OCI-LY7 (cell line): ENCODE measurements around the gene ANKRD53. TPM values are rescaled to one million over a fixed set of nuclear protein-coding genes. Genes with fewer than 3 reads are reported as not detected.

Experiments used
- BruUV-seq: library from RNA; stranded (reverse); fragments of 400-500 nt; replicated peaks from 2 replicates; lab custom pipeline; 2021; lab: Mats Ljungman, UMichigan
- CTCF ChIA-PET: fragments of 300-600 bp; sonication (Branson Sonifier 250); formaldehyde crosslinking; loops from one replicate; lab custom pipeline; 2022; ENCODE audit warnings: antibody characterized with exemption; ENCODE audit not compliant: unreplicated experiment; lab: Charles Lee
- POLR2A ChIA-PET: fragments of 300-600 bp; sonication (Branson Sonifier 250); formaldehyde crosslinking; loops from one replicate; lab custom pipeline; 2022; ENCODE audit warnings: antibody characterized with exemption; lab: Charles Lee
- DNase-seq: peaks from one replicate; pipeline ENCODE4 v3.0.0-alpha.2; 2015; ENCODE audit warnings: low spot score
- H2AFZ ChIP-seq: fragments of 200-600 bp; sonication (generic), shearing (Covaris generic); 2 replicates; pipeline ENCODE4 v1.6.1; 2014; ENCODE audit warnings: mild to moderate bottlenecking, antibody characterized with exemption, low read length, moderate library complexity
- H3K27ac ChIP-seq: fragments of 200-600 bp; sonication (generic); 2 replicates; pipeline ENCODE4 v1.5.1; 2014; ENCODE audit warnings: mixed run types, low read depth, mild to moderate bottlenecking, moderate library complexity, low read length, inconsistent platforms; ENCODE audit not compliant: poor library complexity, severe bottlenecking
- H3K36me3 ChIP-seq: fragments of 200-600 bp; sonication (generic); 2 replicates; pipeline ENCODE4 v1.6.1; 2014; ENCODE audit warnings: mild to moderate bottlenecking, antibody characterized with exemption, low read length, moderate library complexity, mixed read lengths; ENCODE audit not compliant: insufficient read depth
- H3K4me1 ChIP-seq: fragments of 200-600 bp; sonication (generic); 2 replicates; pipeline ENCODE4 v1.5.1; 2014; ENCODE audit warnings: mild to moderate bottlenecking, low read length; ENCODE audit not compliant: insufficient read depth, poor library complexity, severe bottlenecking
- H3K4me2 ChIP-seq: fragments of 200-600 bp; sonication (generic); 2 replicates; pipeline ENCODE4 v1.6.1; 2014; ENCODE audit warnings: mild to moderate bottlenecking, low read length
- H3K4me3 ChIP-seq: fragments of 200-600 bp; sonication (generic); 2 replicates; pipeline ENCODE4 v1.5.1; 2014; ENCODE audit warnings: mild to moderate bottlenecking, low read depth, low read length; ENCODE audit not compliant: poor library complexity, severe bottlenecking
- H3K79me2 ChIP-seq: fragments of 200-600 bp; sonication (generic); 2 replicates; pipeline ENCODE4 v1.6.1; 2016; ENCODE audit warnings: low read depth, mild to moderate bottlenecking, low read length, moderate library complexity, mixed read lengths; ENCODE audit not compliant: insufficient read depth
- H3K9me2 ChIP-seq: fragments of 200-600 bp; sonication (generic); 2 replicates; pipeline ENCODE4 v1.6.1; 2016; ENCODE audit warnings: mild to moderate bottlenecking, low read length, mixed read lengths; ENCODE audit not compliant: insufficient read depth
- H3K9me3 ChIP-seq: fragments of 200-600 bp; sonication (generic); 2 replicates; pipeline ENCODE4 v1.6.1; 2014; ENCODE audit warnings: mild to moderate bottlenecking, mixed run types, low read length, mixed read lengths
- H4K20me1 ChIP-seq: fragments of 200-600 bp; sonication (generic); 2 replicates; pipeline ENCODE4 v1.6.1; 2014; ENCODE audit warnings: mild to moderate bottlenecking, antibody characterized with exemption, low read length, moderate library complexity, mixed read lengths; ENCODE audit not compliant: insufficient read depth
- CTCF ChIP-seq: fragments of 200-600 bp; sonication (generic); conservative IDR thresholded peaks from 2 replicates; pipeline ENCODE4 v1.5.1; 2014; ENCODE audit warnings: mild to moderate bottlenecking, antibody characterized with exemption, low read length, moderate library complexity, mixed read lengths
- EZH2phosphoT487 ChIP-seq: fragments of 200-600 bp; sonication (generic); IDR thresholded peaks from 2 replicates; pipeline ENCODE4 v1.6.1; 2018; ENCODE audit warnings: low read depth, borderline replicate concordance, mild to moderate bottlenecking, mixed run types, antibody characterized with exemption, low read length, moderate library complexity, mixed read lengths
- intact Hi-C: fragments of 100-400 bp; cut with micrococcal nuclease; formaldehyde crosslinking; loops from one replicate; pipeline ENCODE4 v1.10.0; 2022; ENCODE audit not compliant: unreplicated experiment
- total RNA-seq, 2 experiments: library from RNA; depleted of rRNA in 1 of 2; stranded (reverse); fragments of >200 nt in 1 of 2; shearing (Covaris generic) in 1 of 2; gene quantifications; 2 replicates each; pipeline ENCODE4 v1.2.3, GENCODE V29; 2014 to 2022

ANKRD53 gene
- total RNA-seq, 2 experiments from 2014 or later, result not detected

- H2AFZ ChIP-seq, result peak overlapping the region; percentile 95
- TSS peak; percentile 65 for BruUV-seq
- no peaks in the 10 kb centered on the region for H3K9me2 ChIP-seq
- TF ChIP-seq CTCF (no peak), EZH2phosphoT487 (no peak)
- no peaks in the 10 kb centered on the region for H4K20me1 ChIP-seq
- intact Hi-C loops, result loop anchor here (1.0 to 2.0 kb wide), 3 partner anchors 76 to 645 kb away; partner anchors contain the start of gene FAM136A
- ChIA-PET CTCF (interaction anchor here (0.9 to 1.9 kb wide), 2 partner anchors 74 to 77 kb away, joined by 3 to 9 read pairs; no protein-coding TSS in a partner anchor), POLR2A (interaction anchor here (0.6 to 0.8 kb wide), 2 partner anchors 102 to 225 kb away, joined by 3 read pairs; no protein-coding TSS in a partner anchor)
- H3K4me3 ChIP-seq, result peak overlapping the region; percentile 70
- no peak for DNase-seq
- H3K79me2 ChIP-seq, result no peaks in the 10 kb centered on the region
- peak overlapping the region; percentile 89 for H3K4me2 ChIP-seq
- no peaks in the 10 kb centered on the region for H3K36me3 ChIP-seq
- H3K27ac ChIP-seq, result peak overlapping the region; percentile 2
- no peaks in the 10 kb centered on the region for H3K9me3 ChIP-seq
- H3K4me1 ChIP-seq, result peaks cover 20% of the 10 kb centered on the region
Measured at GRCh38 chr2:70947556-70948184, 30.8 kb upstream of the ANKRD53 start.

- no TSS peak for BruUV-seq
- intact Hi-C loops, result loop anchor here (1.0 to 2.0 kb wide), 2 partner anchors 77 to 646 kb away; partner anchors contain the start of gene FAM136A
- H3K9me2 ChIP-seq, result no peaks in the 10 kb centered on the region
- peaks cover 20% of the 10 kb centered on the region for H3K4me1 ChIP-seq
- DNase-seq, result peak; percentile 79
- ChIA-PET POLR2A (interaction anchor here (0.7 to 0.8 kb wide), 2 partner anchors 17 to 103 kb away, joined by 3 to 4 read pairs; no protein-coding TSS in a partner anchor), CTCF (interaction anchor here (0.9 to 1.9 kb wide), 3 partner anchors 71 to 78 kb away, joined by 3 to 9 read pairs (median 3); no protein-coding TSS in a partner anchor)
- no peaks in the 10 kb centered on the region for H3K9me3 ChIP-seq
- H3K79me2 ChIP-seq, result no peaks in the 10 kb centered on the region
- H3K4me2 ChIP-seq, result peak overlapping the region; percentile 89
- TF ChIP-seq CTCF (peak; percentile 86), EZH2phosphoT487 (no peak)
- H3K27ac ChIP-seq, result no peak overlapping the region
- no peaks in the 10 kb centered on the region for H4K20me1 ChIP-seq
- H3K36me3 ChIP-seq, result no peaks in the 10 kb centered on the region
- peak overlapping the region; percentile 95 for H2AFZ ChIP-seq
- peak overlapping the region; percentile 70 for H3K4me3 ChIP-seq
Measured at GRCh38 chr2:70948337-70949003, 30.0 kb upstream of the ANKRD53 start.
